Liver (tissue), 9 donors: ENCODE data around the gene HHLA2. TPM values are rescaled to one million over a fixed set of nuclear protein-coding genes. Genes with fewer than 3 reads are reported as not detected.

Experiments used
- DNase-seq: peaks from one replicate; pipeline ENCODE4 v3.0.0-alpha.2; 2017; ENCODE audit warnings: low spot score
- H3K27ac ChIP-seq, 2 donors: one replicate each; pipeline ENCODE4 v1.7.0; 2013; ENCODE audit warnings: inconsistent platforms in 2 of 2, low read length in 2 of 2, control low read depth in 1 of 2, low read depth in 1 of 2, mild to moderate bottlenecking in 1 of 2
- H3K27me3 ChIP-seq, 4 donors: one replicate each; pipeline versions ENCODE4 v1.6.1 to v1.7.0; 2013; ENCODE audit warnings: low read length in 3 of 4, inconsistent platforms in 1 of 4, mild to moderate bottlenecking in 1 of 4, moderate library complexity in 1 of 4; ENCODE audit not compliant: control insufficient read depth in 4 of 4, insufficient read depth in 4 of 4
- H3K36me3 ChIP-seq, 4 donors: one replicate each; pipeline versions ENCODE4 v1.6.1 to v1.7.0; 2013; ENCODE audit warnings: low read length in 3 of 4, mild to moderate bottlenecking in 3 of 4, low read depth in 1 of 4, moderate library complexity in 1 of 4; ENCODE audit not compliant: control insufficient read depth in 4 of 4, insufficient read depth in 3 of 4
- H3K4me1 ChIP-seq, 4 donors: one replicate each; pipeline versions ENCODE4 v1.6.1 to v1.7.0; 2013; ENCODE audit warnings: low read length in 3 of 4, mild to moderate bottlenecking in 3 of 4, moderate library complexity in 1 of 4; ENCODE audit not compliant: control insufficient read depth in 4 of 4, insufficient read depth in 4 of 4
- H3K4me3 ChIP-seq, 3 donors: one replicate each; pipeline versions ENCODE4 v1.6.1 to v1.7.0; 2013; ENCODE audit warnings: low read length in 3 of 3, control low read depth in 1 of 3, low read depth in 1 of 3, mild to moderate bottlenecking in 1 of 3
- H3K9ac ChIP-seq, 2 donors: one replicate each; pipeline ENCODE4 v1.7.0; 2013; ENCODE audit warnings: low read length in 2 of 2, mild to moderate bottlenecking in 2 of 2, moderate library complexity in 2 of 2, control low read depth in 1 of 2, low read depth in 1 of 2
- H3K9me3 ChIP-seq, 4 donors: one replicate each; pipeline versions ENCODE4 v1.6.1 to v1.7.0; 2013; ENCODE audit warnings: low read length in 3 of 4; ENCODE audit not compliant: control insufficient read depth in 4 of 4
- CTCF ChIP-seq: fragments of 150-350 bp; IDR thresholded peaks from 2 replicates; pipeline ENCODE4 v1.5.1; 2017; ENCODE audit warnings: improper control_type of control experiment, low read depth, low read length; ENCODE audit not compliant: missing input control
- EGR1 ChIP-seq, 2 donors: IDR thresholded peaks; 2 replicates each; pipeline ENCODE4 v1.6.1; 2016 to 2018; ENCODE audit warnings: antibody characterized with exemption in 2 of 2, low read depth in 2 of 2
- FOXA1 ChIP-seq: IDR thresholded peaks from 2 replicates; pipeline ENCODE4 v1.6.1; 2016; ENCODE audit warnings: antibody characterized with exemption
- FOXA2 ChIP-seq: IDR thresholded peaks from 2 replicates; pipeline ENCODE4 v1.6.1; 2016; ENCODE audit warnings: antibody characterized with exemption
- HNF4A ChIP-seq, 2 donors: conservative IDR thresholded peaks; 2 replicates each; pipeline ENCODE4 v1.6.1; 2016; ENCODE audit warnings: antibody characterized with exemption in 2 of 2, mild to moderate bottlenecking in 2 of 2
- HNF4G ChIP-seq: IDR thresholded peaks from 2 replicates; pipeline ENCODE4 v1.6.1; 2016; ENCODE audit warnings: antibody characterized with exemption
- JUND ChIP-seq, 2 donors: IDR thresholded peaks; 2 replicates each; pipeline ENCODE4 v1.6.1; 2016; ENCODE audit warnings: antibody characterized with exemption in 2 of 2
- NR2F2 ChIP-seq: IDR thresholded peaks from 2 replicates; pipeline ENCODE4 v1.6.1; 2016; ENCODE audit warnings: antibody characterized with exemption
- RAD21 ChIP-seq, 2 donors: IDR thresholded peaks; 2 replicates each; pipeline ENCODE4 v1.6.1; 2016; ENCODE audit warnings: antibody characterized with exemption in 2 of 2, mild to moderate bottlenecking in 2 of 2
- RXRA ChIP-seq, 2 donors: IDR thresholded peaks; 2 replicates each; pipeline ENCODE4 v1.6.1; 2017 to 2018; ENCODE audit warnings: antibody characterized with exemption in 2 of 2, mild to moderate bottlenecking in 1 of 2
- SP1 ChIP-seq: IDR thresholded peaks from 2 replicates; pipeline ENCODE4 v1.6.1; 2018; ENCODE audit warnings: antibody characterized with exemption, mild to moderate bottlenecking
- TAF1 ChIP-seq: conservative IDR thresholded peaks from 2 replicates; pipeline ENCODE4 v1.6.1; 2016; ENCODE audit warnings: antibody characterized with exemption, mild to moderate bottlenecking
- YY1 ChIP-seq: IDR thresholded peaks from 2 replicates; pipeline ENCODE4 v1.6.1; 2016; ENCODE audit warnings: antibody characterized with exemption, mild to moderate bottlenecking
- WGBS: extraction: QIAGEN DNeasy Blood & Tissue Kit; methylation state at CpG from one replicate; pipeline ENCODE4 v1.1.7; 2013; 5-methylcytosine and 5-hydroxymethylcytosine counted together
- polyA plus RNA-seq, 2 donors: library from polyadenylated mRNA; stranded (reverse) in 1 of 2; unstranded in 1 of 2; fragments of 200-250 nt in 1 of 2; fragments of >200 nt in 1 of 2; fragmentation: Nextera tagmentation in 1 of 2; extraction: Ambion mirVana in 1 of 2; gene quantifications; one replicate each; pipeline versions ENCODE4 v1.2.1 to v1.2.3, GENCODE V29; 2013 to 2015
- total RNA-seq, 2 donors: library from RNA; depleted of rRNA; stranded (reverse); fragments of >200 nt; gene quantifications; one replicate each; pipeline ENCODE4 v1.2.3, GENCODE V29; 2014
- TF ChIP-seq, protein P1 (sequence below): IDR thresholded peaks from 2 replicates; pipeline ENCODE4 v1.6.1; 2016; ENCODE audit warnings: antibody characterized with exemption
- TF ChIP-seq, protein P2 (sequence below): IDR thresholded peaks from 2 replicates; pipeline ENCODE4 v1.6.1; 2016; ENCODE audit warnings: antibody characterized with exemption
- TF ChIP-seq, protein P3 (sequence below): IDR thresholded peaks from 2 replicates; pipeline ENCODE4 v1.6.1; 2016; ENCODE audit warnings: antibody characterized with exemption, mild to moderate bottlenecking
- TF ChIP-seq, protein P4 (sequence below): IDR thresholded peaks from 2 replicates; pipeline ENCODE4 v1.6.1; 2016; ENCODE audit warnings: antibody characterized with exemption
- donor health status: healthy.
- donor health status: healthy.
- donor health status: healthy.
- donor health status: healthy.
- donor health status: healthy.

HHLA2 gene
- total and polyA plus RNA-seq, 4 donors: 0.07 to 0.14 TPM; not detected in 2

DNA sequence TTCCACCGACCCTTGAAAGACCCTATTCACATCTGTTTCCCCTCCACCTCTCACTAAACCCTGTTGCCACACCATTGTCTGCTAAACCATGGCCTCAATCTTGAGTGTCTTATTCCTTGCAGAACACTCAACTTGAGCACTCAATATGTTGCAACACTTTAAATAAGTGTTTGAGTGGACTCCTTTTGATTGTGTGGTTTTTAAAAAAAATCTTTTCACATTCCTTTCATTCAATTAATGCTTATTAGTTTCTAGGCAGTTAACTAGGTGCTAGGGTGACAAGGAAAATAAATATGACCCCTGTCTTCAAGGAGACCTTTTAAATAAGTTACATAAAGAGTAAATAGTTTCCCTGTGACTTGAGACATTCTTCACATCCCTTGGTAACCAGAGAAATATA is 13.3 kb upstream of the HHLA2 start:
- DNase-seq: no peak
- H3K9me3 ChIP-seq: peaks cover 0 to 14% (median 1%) of the 10 kb centered on the region in 4 donors
- no peaks in the 10 kb centered on the region for H3K4me1 ChIP-seq
- H3K27me3 ChIP-seq: no peaks in the 10 kb centered on the region
- no peak overlapping the region for H3K27ac ChIP-seq
- no peak overlapping the region for H3K9ac ChIP-seq
- no peak for TF ChIP-seq JUND (IDR thresholded peaks at IDR 0.05)
- TF ChIP-seq EGR1 (IDR thresholded peaks at IDR 0.05; ENCODE audit: low read depth in 2 of 2): no peak
- no peak for TF ChIP-seq TAF1
- TF ChIP-seq, protein P1, sequence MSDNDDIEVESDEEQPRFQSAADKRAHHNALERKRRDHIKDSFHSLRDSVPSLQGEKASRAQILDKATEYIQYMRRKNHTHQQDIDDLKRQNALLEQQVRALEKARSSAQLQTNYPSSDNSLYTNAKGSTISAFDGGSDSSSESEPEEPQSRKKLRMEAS: no peak
- TF ChIP-seq, protein P2, sequence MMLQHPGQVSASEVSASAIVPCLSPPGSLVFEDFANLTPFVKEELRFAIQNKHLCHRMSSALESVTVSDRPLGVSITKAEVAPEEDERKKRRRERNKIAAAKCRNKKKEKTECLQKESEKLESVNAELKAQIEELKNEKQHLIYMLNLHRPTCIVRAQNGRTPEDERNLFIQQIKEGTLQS: no peak
- no peak for TF ChIP-seq NR2F2
- no peak for TF ChIP-seq FOXA2
- TF ChIP-seq SP1: no peak
- TF ChIP-seq CTCF: no peak
- no peak for TF ChIP-seq RXRA (IDR thresholded peaks at IDR 0.05)
- TF ChIP-seq, protein P3, sequence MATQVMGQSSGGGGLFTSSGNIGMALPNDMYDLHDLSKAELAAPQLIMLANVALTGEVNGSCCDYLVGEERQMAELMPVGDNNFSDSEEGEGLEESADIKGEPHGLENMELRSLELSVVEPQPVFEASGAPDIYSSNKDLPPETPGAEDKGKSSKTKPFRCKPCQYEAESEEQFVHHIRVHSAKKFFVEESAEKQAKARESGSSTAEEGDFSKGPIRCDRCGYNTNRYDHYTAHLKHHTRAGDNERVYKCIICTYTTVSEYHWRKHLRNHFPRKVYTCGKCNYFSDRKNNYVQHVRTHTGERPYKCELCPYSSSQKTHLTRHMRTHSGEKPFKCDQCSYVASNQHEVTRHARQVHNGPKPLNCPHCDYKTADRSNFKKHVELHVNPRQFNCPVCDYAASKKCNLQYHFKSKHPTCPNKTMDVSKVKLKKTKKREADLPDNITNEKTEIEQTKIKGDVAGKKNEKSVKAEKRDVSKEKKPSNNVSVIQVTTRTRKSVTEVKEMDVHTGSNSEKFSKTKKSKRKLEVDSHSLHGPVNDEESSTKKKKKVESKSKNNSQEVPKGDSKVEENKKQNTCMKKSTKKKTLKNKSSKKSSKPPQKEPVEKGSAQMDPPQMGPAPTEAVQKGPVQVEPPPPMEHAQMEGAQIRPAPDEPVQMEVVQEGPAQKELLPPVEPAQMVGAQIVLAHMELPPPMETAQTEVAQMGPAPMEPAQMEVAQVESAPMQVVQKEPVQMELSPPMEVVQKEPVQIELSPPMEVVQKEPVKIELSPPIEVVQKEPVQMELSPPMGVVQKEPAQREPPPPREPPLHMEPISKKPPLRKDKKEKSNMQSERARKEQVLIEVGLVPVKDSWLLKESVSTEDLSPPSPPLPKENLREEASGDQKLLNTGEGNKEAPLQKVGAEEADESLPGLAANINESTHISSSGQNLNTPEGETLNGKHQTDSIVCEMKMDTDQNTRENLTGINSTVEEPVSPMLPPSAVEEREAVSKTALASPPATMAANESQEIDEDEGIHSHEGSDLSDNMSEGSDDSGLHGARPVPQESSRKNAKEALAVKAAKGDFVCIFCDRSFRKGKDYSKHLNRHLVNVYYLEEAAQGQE: no peak
- no peak for TF ChIP-seq FOXA1
- TF ChIP-seq, protein P4, sequence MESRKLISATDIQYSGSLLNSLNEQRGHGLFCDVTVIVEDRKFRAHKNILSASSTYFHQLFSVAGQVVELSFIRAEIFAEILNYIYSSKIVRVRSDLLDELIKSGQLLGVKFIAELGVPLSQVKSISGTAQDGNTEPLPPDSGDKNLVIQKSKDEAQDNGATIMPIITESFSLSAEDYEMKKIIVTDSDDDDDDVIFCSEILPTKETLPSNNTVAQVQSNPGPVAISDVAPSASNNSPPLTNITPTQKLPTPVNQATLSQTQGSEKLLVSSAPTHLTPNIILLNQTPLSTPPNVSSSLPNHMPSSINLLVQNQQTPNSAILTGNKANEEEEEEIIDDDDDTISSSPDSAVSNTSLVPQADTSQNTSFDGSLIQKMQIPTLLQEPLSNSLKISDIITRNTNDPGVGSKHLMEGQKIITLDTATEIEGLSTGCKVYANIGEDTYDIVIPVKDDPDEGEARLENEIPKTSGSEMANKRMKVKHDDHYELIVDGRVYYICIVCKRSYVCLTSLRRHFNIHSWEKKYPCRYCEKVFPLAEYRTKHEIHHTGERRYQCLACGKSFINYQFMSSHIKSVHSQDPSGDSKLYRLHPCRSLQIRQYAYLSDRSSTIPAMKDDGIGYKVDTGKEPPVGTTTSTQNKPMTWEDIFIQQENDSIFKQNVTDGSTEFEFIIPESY: no peak
- no peak for TF ChIP-seq HNF4G
- TF ChIP-seq YY1: no peak
- no peak for TF ChIP-seq RAD21 (IDR thresholded peaks at IDR 0.05)
- 58% methylated on average over 1 of the region's 1 CpG for WGBS
- H3K4me3 ChIP-seq: no peak overlapping the region
- no peaks in the 10 kb centered on the region for H3K36me3 ChIP-seq

DNA sequence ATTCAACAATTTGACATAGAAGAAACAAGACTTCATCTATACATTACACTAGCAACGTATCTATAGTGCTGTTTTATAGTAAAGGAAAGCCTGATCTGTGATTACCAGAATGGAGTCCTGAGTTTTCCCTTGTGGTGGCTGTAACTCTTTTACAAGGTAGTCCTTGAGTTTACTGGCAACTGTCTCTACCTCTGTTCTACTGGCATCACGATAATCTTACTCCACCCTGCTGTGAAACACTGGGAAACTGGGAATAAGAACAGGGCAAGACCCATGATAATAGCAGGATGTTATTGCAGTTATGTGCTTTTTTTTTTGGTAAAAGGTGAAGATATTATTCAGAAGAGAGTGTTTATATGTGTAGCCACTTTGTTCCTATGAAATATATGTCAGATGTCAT is 12.4 kb upstream of the HHLA2 start:
- Histone ChIP-seq H3K9ac (no peak overlapping the region), H3K27me3 (no peaks in the 10 kb centered on the region), H3K36me3 (no peaks in the 10 kb centered on the region), H3K9me3 (peaks cover 0 to 8% (median under 1%) of the 10 kb centered on the region in 4 donors), H3K27ac (no peak overlapping the region), H3K4me1 (no peaks in the 10 kb centered on the region), H3K4me3 (no peak overlapping the region)
- DNase-seq: no peak
- no peak for TF ChIP-seq RAD21 (IDR thresholded peaks at IDR 0.05)
- no peak for TF ChIP-seq EGR1 (IDR thresholded peaks at IDR 0.05; ENCODE audit: low read depth in 2 of 2)
- TF ChIP-seq HNF4A (conservative IDR thresholded peaks at IDR 0.05): no peak
- TF ChIP-seq HNF4G: no peak
- WGBS: 82% methylated on average over 2 of the region's 2 CpGs
